IMR-90 (cell line): ENCODE results near the gene STK32A. TPM values are rescaled to one million over a fixed set of nuclear protein-coding genes. Genes with fewer than 3 reads are reported as not detected.

Source experiments
- ATAC-seq: fragments of 200-7000 bp; cut with Tn5 transposase; 2 replicates; pipeline ENCODE4 v1.9.1; 2020; ENCODE audit warnings: low read depth, mild to moderate bottlenecking, moderate library complexity
- BruUV-seq: library from RNA; stranded (reverse); fragments of 400-500 nt; replicated peaks from 2 replicates; lab custom pipeline; 2021; lab: Mats Ljungman, UMichigan
- CTCF ChIA-PET: fragments of 300-600 bp; formaldehyde crosslinking; extraction: SDS; loops from one replicate; lab custom pipeline; 2021; ENCODE audit warnings: antibody characterized with exemption; lab: Yijun Ruan, JAX
- POLR2A ChIA-PET: fragments of 300-600 bp; sonication (Branson Sonifier 250); formaldehyde crosslinking; loops from one replicate; lab custom pipeline; 2022; ENCODE audit warnings: antibody characterized with exemption; ENCODE audit not compliant: unreplicated experiment; lab: Charles Lee
- DNase-seq: peaks from one replicate; pipeline ENCODE4 v3.0.0; 2013
- H2AFZ ChIP-seq: replicated peaks from 2 replicates; pipeline ENCODE3; 2013; ENCODE audit warnings: low read length, mild to moderate bottlenecking; ENCODE audit not compliant: poor library complexity
- H2AK5ac ChIP-seq: 2 replicates; pipeline ENCODE4 v1.6.1; 2013; ENCODE audit warnings: low read depth, low read length, inconsistent platforms
- H2AK9ac ChIP-seq: replicated peaks from 2 replicates; pipeline ENCODE3; 2013; ENCODE audit warnings: mild to moderate bottlenecking, low read depth, low read length, moderate library complexity; ENCODE audit not compliant: poor library complexity
- H2BK120ac ChIP-seq: 2 replicates; pipeline ENCODE4 v1.6.1; 2013; ENCODE audit warnings: low read depth, low read length, inconsistent platforms
- H2BK15ac ChIP-seq: 3 replicates; pipeline ENCODE4 v1.6.1; 2013; ENCODE audit warnings: low read depth, low read length, inconsistent platforms
- H2BK20ac ChIP-seq: 2 replicates; pipeline ENCODE4 v1.6.1; 2013; ENCODE audit warnings: low read depth, mild to moderate bottlenecking, inconsistent platforms, low read length, moderate library complexity
- H2BK5ac ChIP-seq: 2 replicates; pipeline ENCODE4 v1.6.1; 2013; ENCODE audit warnings: mild to moderate bottlenecking, low read depth, low read length, inconsistent platforms; ENCODE audit not compliant: poor library complexity, severe bottlenecking
- H3K14ac ChIP-seq: replicated peaks from 2 replicates; pipeline ENCODE4 v1.6.1; 2013; ENCODE audit warnings: low read depth, low read length, inconsistent platforms
- H3K18ac ChIP-seq: 2 replicates; pipeline ENCODE4 v1.6.1; 2013; ENCODE audit warnings: low read depth, low read length, control low read depth
- H3K23ac ChIP-seq: 2 replicates; pipeline ENCODE4 v1.6.1; 2013; ENCODE audit warnings: low read depth, low read length, inconsistent platforms
- H3K27ac ChIP-seq: 2 replicates; pipeline ENCODE4 v1.5.1; 2013; ENCODE audit warnings: mild to moderate bottlenecking, control low read depth, low read length; ENCODE audit not compliant: insufficient read depth
- H3K27me3 ChIP-seq: 2 replicates; pipeline ENCODE4 v1.6.1; 2013; ENCODE audit warnings: low read length; ENCODE audit not compliant: control insufficient read depth, insufficient read depth
- H3K36me3 ChIP-seq: 2 replicates; pipeline ENCODE4 v1.6.1; 2013; ENCODE audit warnings: low read length, mixed read lengths; ENCODE audit not compliant: control insufficient read depth, insufficient read depth
- H3K4ac ChIP-seq: 2 replicates; pipeline ENCODE4 v1.6.1; 2013; ENCODE audit warnings: low read depth, low read length, inconsistent platforms
- H3K4me1 ChIP-seq: 2 replicates; pipeline ENCODE4 v1.6.1; 2013; ENCODE audit warnings: low read length, mixed read lengths; ENCODE audit not compliant: control insufficient read depth, insufficient read depth
- H3K4me2 ChIP-seq: 2 replicates; pipeline ENCODE4 v1.6.1; 2013; ENCODE audit warnings: low read depth, mild to moderate bottlenecking, control low read depth, low read length, moderate library complexity
- H3K4me3 ChIP-seq: 2 replicates; pipeline ENCODE4 v1.5.1; 2013; ENCODE audit warnings: low read depth, mild to moderate bottlenecking, control low read depth, low read length, moderate library complexity; ENCODE audit not compliant: insufficient read depth
- H3K56ac ChIP-seq: 2 replicates; pipeline ENCODE4 v1.6.1; 2013; ENCODE audit warnings: low read length, inconsistent platforms; ENCODE audit not compliant: insufficient read depth; ENCODE audit errors: extremely low read depth
- H3K79me1 ChIP-seq, 2 experiments: 2 replicates each; pipeline ENCODE4 v1.6.1; 2013; ENCODE audit warnings: low read length in 2 of 2, inconsistent platforms in 1 of 2, low read depth in 1 of 2
- H3K9ac ChIP-seq: 2 replicates; pipeline ENCODE4 v1.6.1; 2013; ENCODE audit warnings: low read depth, low read length, control low read depth
- H3K9me1 ChIP-seq: 2 replicates; pipeline ENCODE4 v1.6.1; 2013; ENCODE audit warnings: low read length, inconsistent platforms; ENCODE audit not compliant: insufficient read depth
- H3K9me3 ChIP-seq: 2 replicates; pipeline ENCODE4 v1.6.1; 2013; ENCODE audit warnings: low read length; ENCODE audit not compliant: control insufficient read depth, insufficient read depth
- H4K20me1 ChIP-seq: 2 replicates; pipeline ENCODE4 v1.6.1; 2013; ENCODE audit warnings: low read length, inconsistent platforms; ENCODE audit not compliant: insufficient read depth
- H4K5ac ChIP-seq: 2 replicates; pipeline ENCODE4 v1.6.1; 2013; ENCODE audit warnings: mild to moderate bottlenecking, low read depth, low read length, control low read depth
- H4K8ac ChIP-seq, 2 experiments: 2 replicates each; pipeline ENCODE4 v1.6.1; 2013; ENCODE audit warnings: low read depth in 2 of 2, low read length in 2 of 2, control low read depth in 1 of 2, inconsistent platforms in 1 of 2
- H4K91ac ChIP-seq: 2 replicates; pipeline ENCODE4 v1.6.1; 2013; ENCODE audit warnings: low read depth, low read length, inconsistent platforms; ENCODE audit not compliant: insufficient read depth
- CHD1 ChIP-seq: IDR thresholded peaks from 2 replicates; pipeline ENCODE4 v1.6.1; 2012; ENCODE audit warnings: low read depth, low read length, improper control_type of control experiment
- MXI1 ChIP-seq: IDR thresholded peaks from 2 replicates; pipeline ENCODE4 v1.6.1; 2012; ENCODE audit warnings: low read depth, mild to moderate bottlenecking, low read length, moderate library complexity, borderline replicate concordance
- NFE2L2 ChIP-seq: fragments of 150-350 bp; IDR thresholded peaks from 2 replicates; pipeline ENCODE4 v1.6.1; 2016; ENCODE audit warnings: low read depth, mild to moderate bottlenecking, low read length
- POLR2A ChIP-seq: IDR thresholded peaks from 2 replicates; pipeline ENCODE4 v1.6.1; 2012; ENCODE audit warnings: mild to moderate bottlenecking, low read depth, low read length
- RAD21 ChIP-seq: IDR thresholded peaks from 2 replicates; pipeline ENCODE4 v1.6.1; 2012; ENCODE audit warnings: low read length, improper control_type of control experiment
- RCOR1 ChIP-seq: IDR thresholded peaks from 2 replicates; pipeline ENCODE4 v1.6.1; 2012; ENCODE audit warnings: mild to moderate bottlenecking, low read length, improper control_type of control experiment; ENCODE audit not compliant: insufficient replicate concordance
- WGBS, 2 experiments: methylation state at CpG; one replicate each; pipeline versions ENCODE4 v1.1.5 to v1.1.7; 2013; ENCODE audit warnings: missing lambda C conversion rate in 2 of 2; ENCODE audit not compliant: insufficient read length in 1 of 2; ENCODE audit errors: extremely low coverage in 2 of 2; 5-methylcytosine and 5-hydroxymethylcytosine counted together
- dilution Hi-C: fragments of 300-500 bp; cut with HindIII; formaldehyde crosslinking; loops from one replicate; pipeline ENCODE4 v1.14.3; 2018; ENCODE audit warnings: low sequenced_read_pairs; ENCODE audit not compliant: unreplicated experiment
- in situ Hi-C: fragments of 300-500 bp; cut with MboI; formaldehyde crosslinking; loops from 3 replicates; pipeline ENCODE4 v1.14.3; 2019; ENCODE audit warnings: low sequenced_read_pairs, inconsistent platforms, mixed read lengths
- intact Hi-C: fragments of 100-400 bp; cut with micrococcal nuclease; formaldehyde crosslinking; loops from 2 replicates; pipeline ENCODE4 v1.10.0; 2022
- polyA plus RNA-seq, 3 experiments: library from polyadenylated mRNA; depleted of rRNA; stranded (reverse); fragments of >200 nt; gene quantifications; 2 replicates each; pipeline ENCODE4 v1.2.3, GENCODE V29; 2012; ENCODE audit warnings: low replicate concordance in 1 of 3
- total RNA-seq: library from RNA; depleted of rRNA; stranded (reverse); fragments of >200 nt; gene quantifications from 2 replicates; pipeline ENCODE4 v1.2.3, GENCODE V29; 2012
- TF ChIP-seq, protein P1 (sequence below): fragments of 150-350 bp; IDR thresholded peaks from 2 replicates; pipeline ENCODE4 v1.6.1; 2017; ENCODE audit warnings: mild to moderate bottlenecking, antibody characterized with exemption, low read length, low read depth
- TF ChIP-seq, protein P2 (sequence below): conservative IDR thresholded peaks from 2 replicates; pipeline ENCODE4 v1.5.1; 2012; ENCODE audit warnings: mild to moderate bottlenecking, low read depth, low read length, improper control_type of control experiment
- TF ChIP-seq, protein P3 (sequence below): fragments of 150-350 bp; IDR thresholded peaks from 2 replicates; pipeline ENCODE4 v1.6.1; 2016; ENCODE audit warnings: low read depth, mild to moderate bottlenecking, low read length, moderate library complexity, borderline replicate concordance

Gene STK32A
- total and polyA plus RNA-seq, 2 of the 4 experiments (the other 2 are of a cell fraction): 0.12 to 0.18 TPM

DNA sequence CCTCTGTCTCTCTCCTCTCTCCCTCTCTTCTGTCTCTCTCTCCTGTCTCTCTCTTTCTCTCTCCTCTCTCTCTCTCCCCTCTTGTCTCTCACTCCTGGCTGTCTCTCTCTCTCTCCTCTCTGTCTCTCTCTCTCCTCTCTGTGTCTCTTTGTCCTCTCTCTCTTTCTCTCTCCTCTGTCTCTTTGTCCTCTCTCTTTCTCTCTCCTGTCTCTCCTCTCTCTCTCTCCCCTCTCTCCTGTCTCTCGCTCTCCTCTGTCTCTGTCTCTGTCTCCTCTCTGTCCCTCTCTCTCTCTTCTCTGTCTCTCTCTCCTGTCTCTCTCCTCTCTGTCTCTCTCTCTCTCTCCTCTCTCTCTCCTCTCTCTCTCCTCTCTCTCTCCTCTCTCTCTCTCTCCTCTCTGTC lies 25.0 kb downstream of the STK32A start:
- H3K4me3 ChIP-seq: no peak overlapping the region

More for the DNA sequence above, 25.0 kb downstream of the STK32A start:
- in situ Hi-C loops (no loop called here), intact Hi-C loops (no loop called here), dilution Hi-C loops (no loop called here)
- Histone ChIP-seq H4K8ac (no peak overlapping the region), H2BK120ac (no peak overlapping the region), H4K20me1 (no peaks in the 10 kb centered on the region), H3K4ac (no peak overlapping the region), H3K4me1 (no peaks in the 10 kb centered on the region), H3K18ac (no peak overlapping the region), H2AFZ (no peak overlapping the region), H3K79me1 (no peaks in the 10 kb centered on the region), H2BK15ac (no peak overlapping the region), H3K9me1 (no peaks in the 10 kb centered on the region), H4K91ac (no peak overlapping the region), H3K56ac (no peak overlapping the region), H3K36me3 (no peaks in the 10 kb centered on the region), H3K23ac (no peak overlapping the region), H3K14ac (no peak overlapping the region), H2AK9ac (no peak overlapping the region), H2BK5ac (no peak overlapping the region), H3K27ac (no peak overlapping the region), H3K4me2 (no peak overlapping the region), H2BK20ac (no peak overlapping the region), H3K27me3 (0 out of 2 replicates have a peak, but pooled peaks cover 2% of the 10 kb centered on the region), H2AK5ac (no peak overlapping the region), H3K9me3 (no peaks in the 10 kb centered on the region), H4K5ac (no peak overlapping the region), H3K9ac (no peak overlapping the region)
- BruUV-seq: no TSS peak
- TF ChIP-seq, protein P1, sequence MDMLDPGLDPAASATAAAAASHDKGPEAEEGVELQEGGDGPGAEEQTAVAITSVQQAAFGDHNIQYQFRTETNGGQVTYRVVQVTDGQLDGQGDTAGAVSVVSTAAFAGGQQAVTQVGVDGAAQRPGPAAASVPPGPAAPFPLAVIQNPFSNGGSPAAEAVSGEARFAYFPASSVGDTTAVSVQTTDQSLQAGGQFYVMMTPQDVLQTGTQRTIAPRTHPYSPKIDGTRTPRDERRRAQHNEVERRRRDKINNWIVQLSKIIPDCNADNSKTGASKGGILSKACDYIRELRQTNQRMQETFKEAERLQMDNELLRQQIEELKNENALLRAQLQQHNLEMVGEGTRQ: no peak
- no peak for TF ChIP-seq MXI1
- TF ChIP-seq, protein P2, sequence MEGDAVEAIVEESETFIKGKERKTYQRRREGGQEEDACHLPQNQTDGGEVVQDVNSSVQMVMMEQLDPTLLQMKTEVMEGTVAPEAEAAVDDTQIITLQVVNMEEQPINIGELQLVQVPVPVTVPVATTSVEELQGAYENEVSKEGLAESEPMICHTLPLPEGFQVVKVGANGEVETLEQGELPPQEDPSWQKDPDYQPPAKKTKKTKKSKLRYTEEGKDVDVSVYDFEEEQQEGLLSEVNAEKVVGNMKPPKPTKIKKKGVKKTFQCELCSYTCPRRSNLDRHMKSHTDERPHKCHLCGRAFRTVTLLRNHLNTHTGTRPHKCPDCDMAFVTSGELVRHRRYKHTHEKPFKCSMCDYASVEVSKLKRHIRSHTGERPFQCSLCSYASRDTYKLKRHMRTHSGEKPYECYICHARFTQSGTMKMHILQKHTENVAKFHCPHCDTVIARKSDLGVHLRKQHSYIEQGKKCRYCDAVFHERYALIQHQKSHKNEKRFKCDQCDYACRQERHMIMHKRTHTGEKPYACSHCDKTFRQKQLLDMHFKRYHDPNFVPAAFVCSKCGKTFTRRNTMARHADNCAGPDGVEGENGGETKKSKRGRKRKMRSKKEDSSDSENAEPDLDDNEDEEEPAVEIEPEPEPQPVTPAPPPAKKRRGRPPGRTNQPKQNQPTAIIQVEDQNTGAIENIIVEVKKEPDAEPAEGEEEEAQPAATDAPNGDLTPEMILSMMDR: no peak
- TF ChIP-seq CHD1: no peak
- no peak for TF ChIP-seq RAD21
- TF ChIP-seq POLR2A: no peak
- TF ChIP-seq RCOR1: no peak
- TF ChIP-seq, protein P3, sequence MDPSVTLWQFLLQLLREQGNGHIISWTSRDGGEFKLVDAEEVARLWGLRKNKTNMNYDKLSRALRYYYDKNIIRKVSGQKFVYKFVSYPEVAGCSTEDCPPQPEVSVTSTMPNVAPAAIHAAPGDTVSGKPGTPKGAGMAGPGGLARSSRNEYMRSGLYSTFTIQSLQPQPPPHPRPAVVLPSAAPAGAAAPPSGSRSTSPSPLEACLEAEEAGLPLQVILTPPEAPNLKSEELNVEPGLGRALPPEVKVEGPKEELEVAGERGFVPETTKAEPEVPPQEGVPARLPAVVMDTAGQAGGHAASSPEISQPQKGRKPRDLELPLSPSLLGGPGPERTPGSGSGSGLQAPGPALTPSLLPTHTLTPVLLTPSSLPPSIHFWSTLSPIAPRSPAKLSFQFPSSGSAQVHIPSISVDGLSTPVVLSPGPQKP: no peak
- no peak for TF ChIP-seq NFE2L2
- CTCF ChIA-PET: no interaction called here
- POLR2A ChIA-PET: no interaction called here
- no CpG with 5 or more reads among the region's 1 CpG for WGBS, 2 experiments
- no peak for DNase-seq
- no peak for ATAC-seq
